ENCODE results near the gene KDM1A. TPM values are rescaled to one million over a fixed set of nuclear protein-coding genes. Genes with fewer than 3 reads are reported as not detected.

Gene KDM1A
- total RNA-seq, 1 experiment from 2014 or later, result 116 TPM

GRCh38 chr1:23023174-23023845, 4.0 kb downstream of the KDM1A start:
- Histone ChIP-seq H3K4me3 (no peak overlapping the region), H3K36me3 (peaks cover 6% of the 10 kb centered on the region), H3K27ac (no peak overlapping the region), H3K9me3 (replicated peaks) (no peaks in the 10 kb centered on the region; the same call in 1 of the 2 replicates), H3K27me3 (replicated peaks) (no peaks in the 10 kb centered on the region), H3K4me1 (replicated peaks) (peaks cover 7% of the 10 kb centered on the region)
- DNase-seq (ENCODE audit: low read depth in 1 of 2, low spot score in 2 of 2), result no peak

- no peaks in the 10 kb centered on the region for H3K27me3 ChIP-seq (replicated peaks)
- DNase-seq (ENCODE audit: low read depth in 1 of 2, low spot score in 2 of 2), result no peak
- no peak overlapping the region for H3K4me3 ChIP-seq
- no peaks in the 10 kb centered on the region for H3K4me1 ChIP-seq (replicated peaks)
- no peaks in the 10 kb centered on the region for H3K9me3 ChIP-seq (replicated peaks)
- H3K36me3 ChIP-seq, result peaks cover 8% of the 10 kb centered on the region; the same call in 1 of the 2 replicates
- H3K27ac ChIP-seq, result no peak overlapping the region
These were observed 7.3 kb downstream of the KDM1A start for GRCh38 chr1:23026568-23026967.

GRCh38 chr1:23027352-23027907, 8.2 kb downstream of the KDM1A start:
- H3K27ac ChIP-seq, result no peak overlapping the region
- peaks cover 8% of the 10 kb centered on the region; the same call in 1 of the 2 replicates for H3K36me3 ChIP-seq
- H3K27me3 ChIP-seq (replicated peaks), result no peaks in the 10 kb centered on the region
- H3K9me3 ChIP-seq (replicated peaks), result no peaks in the 10 kb centered on the region
- H3K4me3 ChIP-seq, result no peak overlapping the region
- H3K4me1 ChIP-seq (replicated peaks), result no peaks in the 10 kb centered on the region
- no peak for DNase-seq (ENCODE audit: low read depth in 1 of 2, low spot score in 2 of 2)

- no peak for DNase-seq (ENCODE audit: low read depth in 1 of 2, low spot score in 2 of 2)
These were observed 10.1 kb downstream of the KDM1A start for GRCh38 chr1:23029337-23029736.

GRCh38 chr1:23035823-23036452, 16.7 kb downstream of the KDM1A start:
- Histone ChIP-seq H3K9me3 (replicated peaks) (no peaks in the 10 kb centered on the region), H3K4me3 (no peak overlapping the region), H3K27me3 (replicated peaks) (no peaks in the 10 kb centered on the region), H3K36me3 (peaks cover 6% of the 10 kb centered on the region), H3K4me1 (replicated peaks) (peaks cover 5% of the 10 kb centered on the region), H3K27ac (no peak overlapping the region)
- DNase-seq (ENCODE audit: low read depth in 1 of 2, low spot score in 2 of 2), result no peak

More at GRCh38 chr1:23029337-23029736, 10.1 kb downstream of the KDM1A start:
- Histone ChIP-seq H3K27me3 (replicated peaks) (no peaks in the 10 kb centered on the region), H3K9me3 (replicated peaks) (no peaks in the 10 kb centered on the region), H3K27ac (no peak overlapping the region), H3K4me3 (no peak overlapping the region), H3K4me1 (replicated peaks) (no peaks in the 10 kb centered on the region), H3K36me3 (peaks cover 9% of the 10 kb centered on the region; the same call in 1 of the 2 replicates)

- peak in 1 of 2 experiments; percentile 7 for DNase-seq (ENCODE audit: low read depth in 1 of 2, low spot score in 2 of 2)
- H3K27me3 ChIP-seq (replicated peaks), result no peaks in the 10 kb centered on the region
These were observed 17.9 kb downstream of the KDM1A start for GRCh38 chr1:23037081-23037740.

GRCh38 chr1:23039308-23039826, 20.1 kb downstream of the KDM1A start:
- Histone ChIP-seq H3K27ac (no peak overlapping the region), H3K9me3 (replicated peaks) (no peaks in the 10 kb centered on the region)

More at GRCh38 chr1:23037081-23037740, 17.9 kb downstream of the KDM1A start:
- no peak overlapping the region for H3K27ac ChIP-seq
- no peak overlapping the region for H3K4me3 ChIP-seq
- peaks cover 5% of the 10 kb centered on the region for H3K4me1 ChIP-seq (replicated peaks)
- peaks cover 3% of the 10 kb centered on the region; the same call in 1 of the 2 replicates for H3K36me3 ChIP-seq
- H3K9me3 ChIP-seq (replicated peaks), result no peaks in the 10 kb centered on the region

GRCh38 chr1:23040509-23040908, 21.2 kb downstream of the KDM1A start:
- Histone ChIP-seq H3K36me3 (no peaks in the 10 kb centered on the region; the same call in 1 of the 2 replicates), H3K27ac (no peak overlapping the region), H3K9me3 (replicated peaks) (no peaks in the 10 kb centered on the region), H3K4me1 (replicated peaks) (peaks cover 5% of the 10 kb centered on the region), H3K4me3 (no peak overlapping the region), H3K27me3 (replicated peaks) (no peaks in the 10 kb centered on the region)
- no peak for DNase-seq (ENCODE audit: low read depth in 1 of 2, low spot score in 2 of 2)

More at GRCh38 chr1:23039308-23039826, 20.1 kb downstream of the KDM1A start:
- H3K36me3 ChIP-seq, result peaks cover under 1% of the 10 kb centered on the region; the same call in 1 of the 2 replicates
- no peak overlapping the region for H3K4me3 ChIP-seq
- H3K4me1 ChIP-seq (replicated peaks), result peaks cover 5% of the 10 kb centered on the region
- H3K27me3 ChIP-seq (replicated peaks), result no peaks in the 10 kb centered on the region
- DNase-seq (ENCODE audit: low read depth in 1 of 2, low spot score in 2 of 2), result no peak

GRCh38 chr1:23044035-23044434, 24.8 kb downstream of the KDM1A start:
- Histone ChIP-seq H3K27me3 (replicated peaks) (no peaks in the 10 kb centered on the region), H3K9me3 (replicated peaks) (no peaks in the 10 kb centered on the region), H3K36me3 (no peaks in the 10 kb centered on the region), H3K27ac (no peak overlapping the region), H3K4me1 (replicated peaks) (no peaks in the 10 kb centered on the region), H3K4me3 (no peak overlapping the region)
- no peak for DNase-seq (ENCODE audit: low read depth in 1 of 2, low spot score in 2 of 2)

- Histone ChIP-seq H3K27me3 (replicated peaks) (no peaks in the 10 kb centered on the region), H3K36me3 (peaks cover 34% of the 10 kb centered on the region), H3K4me1 (replicated peaks) (no peaks in the 10 kb centered on the region), H3K9me3 (replicated peaks) (no peaks in the 10 kb centered on the region), H3K27ac (no peak overlapping the region), H3K4me3 (no peak overlapping the region)
- no peak for DNase-seq (ENCODE audit: low read depth in 1 of 2, low spot score in 2 of 2)
These were observed 30.9 kb downstream of the KDM1A start for GRCh38 chr1:23050201-23050600.

GRCh38 chr1:23051290-23051909, 32.1 kb downstream of the KDM1A start:
- no peaks in the 10 kb centered on the region for H3K27me3 ChIP-seq (replicated peaks)
- H3K4me1 ChIP-seq (replicated peaks), result no peaks in the 10 kb centered on the region
- H3K36me3 ChIP-seq, result peaks cover 45% of the 10 kb centered on the region
- no peaks in the 10 kb centered on the region for H3K9me3 ChIP-seq (replicated peaks)
- no peak for DNase-seq (ENCODE audit: low read depth in 1 of 2, low spot score in 2 of 2)
- H3K4me3 ChIP-seq, result no peak overlapping the region
- no peak overlapping the region for H3K27ac ChIP-seq

- H3K9me3 ChIP-seq (replicated peaks), result no peaks in the 10 kb centered on the region
- H3K27ac ChIP-seq, result no peak overlapping the region
- H3K36me3 ChIP-seq, result peaks cover 87% of the 10 kb centered on the region
- no peak overlapping the region for H3K4me3 ChIP-seq
- no peaks in the 10 kb centered on the region for H3K27me3 ChIP-seq (replicated peaks)
- H3K4me1 ChIP-seq (replicated peaks), result no peaks in the 10 kb centered on the region
- DNase-seq (ENCODE audit: low read depth in 1 of 2, low spot score in 2 of 2), result no peak
These were observed 38.0 kb downstream of the KDM1A start for GRCh38 chr1:23057301-23057700.

- peaks cover 88% of the 10 kb centered on the region for H3K36me3 ChIP-seq
- H3K9me3 ChIP-seq (replicated peaks), result no peaks in the 10 kb centered on the region
- H3K27me3 ChIP-seq (replicated peaks), result no peaks in the 10 kb centered on the region
- no peaks in the 10 kb centered on the region for H3K4me1 ChIP-seq (replicated peaks)
- H3K27ac ChIP-seq, result no peak overlapping the region
- no peak for DNase-seq (ENCODE audit: low read depth in 1 of 2, low spot score in 2 of 2)
- H3K4me3 ChIP-seq, result no peak overlapping the region
These were observed 43.0 kb downstream of the KDM1A start for GRCh38 chr1:23062271-23062670.
